ENCODE measurements around the gene C8G. TPM values are rescaled to one million over a fixed set of nuclear protein-coding genes. Genes with fewer than 3 reads are reported as not detected.

C8G gene
- total and polyA plus RNA-seq, 2 of the 13 experiments (the other 11 are each of a cell fraction or from before 2014, with no cell fraction given) = 4.9 to 12.8 TPM

DNA sequence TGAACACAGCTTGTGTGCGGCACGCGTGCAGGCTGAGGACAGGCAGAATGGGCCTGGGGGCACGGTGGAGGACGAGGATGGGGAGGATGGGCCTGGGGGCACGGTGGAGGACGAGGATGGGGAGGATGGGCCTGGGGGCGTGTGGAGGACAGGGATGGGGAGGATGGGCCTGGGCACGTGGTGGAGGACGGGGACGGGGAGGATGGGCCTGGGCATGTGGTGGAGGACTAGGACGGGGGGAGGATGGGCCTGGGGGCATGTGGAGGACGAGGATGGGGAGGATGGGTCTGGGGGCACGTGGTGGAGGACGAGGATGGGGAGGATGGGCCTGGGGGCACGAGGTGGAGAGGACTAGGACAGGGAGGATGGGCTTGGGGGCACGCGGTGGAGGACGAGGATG is 22.5 kb upstream of the C8G start:
- peaks cover 24 to 50% of the 10 kb centered on the region in 2 experiments; a peak in 4 of 5 replicates for H3K36me3 ChIP-seq (replicated peaks in 1 of 2; ENCODE audit: control insufficient read depth in 1 of 2, insufficient read depth in 2 of 2, low read length in 2 of 2)
- BruUV-seq (replicated peaks) = no TSS peak
- H3K4me2 ChIP-seq (ENCODE audit: low read depth, low read length) = no peak overlapping the region
- intact Hi-C loops (cut with micrococcal nuclease; ENCODE audit: unreplicated experiment) = no loop called here
- no peak overlapping the region for H3K27ac ChIP-seq (ENCODE audit: extremely low read length, insufficient read depth, low read length)
- FAIRE-seq = no peak
- ChIA-PET POLR2A (no interaction called here), CTCF (ENCODE audit: low intra/inter-chr PET ratio, low total read pairs) (no interaction called here)
- H3K4me1 ChIP-seq (ENCODE audit: insufficient read depth, low read length) = no peaks in the 10 kb centered on the region
- H3K4me3 ChIP-seq (replicated peaks in 1 of 3; ENCODE audit: insufficient read depth in 1 of 3, low read depth in 2 of 3, low read length in 3 of 3) = no peak overlapping the region
- WGBS (ENCODE audit: low lambda C conversion rate) = 92% methylated on average over 19 of the region's 19 CpGs
- ATAC-seq = no peak
- no peaks in the 10 kb centered on the region for H3K9me3 ChIP-seq (ENCODE audit: low read length)
- TF ChIP-seq ZNF333 (CRISPR knock-in tag; IDR thresholded peaks at IDR 0.05; ENCODE audit: borderline replicate concordance) (no peak), SYNCRIP (IDR thresholded peaks at IDR 0.05; ENCODE audit: insufficient read depth, low read depth, low read length) (no peak), PHF21A (CRISPR knock-in tag; IDR thresholded peaks at IDR 0.05) (no peak), ZNF530 (CRISPR knock-in tag; IDR thresholded peaks at IDR 0.05; ENCODE audit: low read depth) (no peak), ZNF446 (CRISPR knock-in tag; IDR thresholded peaks at IDR 0.05) (no peak), MEIS2 (CRISPR knock-in tag; IDR thresholded peaks at IDR 0.05) (no peak), SMAD9 (CRISPR knock-in tag; IDR thresholded peaks at IDR 0.05) (no peak), MAF1 (CRISPR knock-in tag; IDR thresholded peaks at IDR 0.05; ENCODE audit: borderline replicate concordance) (no peak), NFE2 (CRISPR knock-in tag; IDR thresholded peaks at IDR 0.05) (no peak), ZNF251 (CRISPR knock-in tag; IDR thresholded peaks at IDR 0.05) (no peak), HMG20B (CRISPR knock-in tag; conservative IDR thresholded peaks at IDR 0.05) (no peak), TCF7L2 (IDR thresholded peaks at IDR 0.05; ENCODE audit: low read depth, low read length) (no peak)
- TF ChIP-seq, protein P1, sequence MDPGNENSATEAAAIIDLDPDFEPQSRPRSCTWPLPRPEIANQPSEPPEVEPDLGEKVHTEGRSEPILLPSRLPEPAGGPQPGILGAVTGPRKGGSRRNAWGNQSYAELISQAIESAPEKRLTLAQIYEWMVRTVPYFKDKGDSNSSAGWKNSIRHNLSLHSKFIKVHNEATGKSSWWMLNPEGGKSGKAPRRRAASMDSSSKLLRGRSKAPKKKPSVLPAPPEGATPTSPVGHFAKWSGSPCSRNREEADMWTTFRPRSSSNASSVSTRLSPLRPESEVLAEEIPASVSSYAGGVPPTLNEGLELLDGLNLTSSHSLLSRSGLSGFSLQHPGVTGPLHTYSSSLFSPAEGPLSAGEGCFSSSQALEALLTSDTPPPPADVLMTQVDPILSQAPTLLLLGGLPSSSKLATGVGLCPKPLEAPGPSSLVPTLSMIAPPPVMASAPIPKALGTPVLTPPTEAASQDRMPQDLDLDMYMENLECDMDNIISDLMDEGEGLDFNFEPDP (CRISPR knock-in tag; conservative IDR thresholded peaks at IDR 0.05) = no peak
- TF ChIP-seq, protein P2, sequence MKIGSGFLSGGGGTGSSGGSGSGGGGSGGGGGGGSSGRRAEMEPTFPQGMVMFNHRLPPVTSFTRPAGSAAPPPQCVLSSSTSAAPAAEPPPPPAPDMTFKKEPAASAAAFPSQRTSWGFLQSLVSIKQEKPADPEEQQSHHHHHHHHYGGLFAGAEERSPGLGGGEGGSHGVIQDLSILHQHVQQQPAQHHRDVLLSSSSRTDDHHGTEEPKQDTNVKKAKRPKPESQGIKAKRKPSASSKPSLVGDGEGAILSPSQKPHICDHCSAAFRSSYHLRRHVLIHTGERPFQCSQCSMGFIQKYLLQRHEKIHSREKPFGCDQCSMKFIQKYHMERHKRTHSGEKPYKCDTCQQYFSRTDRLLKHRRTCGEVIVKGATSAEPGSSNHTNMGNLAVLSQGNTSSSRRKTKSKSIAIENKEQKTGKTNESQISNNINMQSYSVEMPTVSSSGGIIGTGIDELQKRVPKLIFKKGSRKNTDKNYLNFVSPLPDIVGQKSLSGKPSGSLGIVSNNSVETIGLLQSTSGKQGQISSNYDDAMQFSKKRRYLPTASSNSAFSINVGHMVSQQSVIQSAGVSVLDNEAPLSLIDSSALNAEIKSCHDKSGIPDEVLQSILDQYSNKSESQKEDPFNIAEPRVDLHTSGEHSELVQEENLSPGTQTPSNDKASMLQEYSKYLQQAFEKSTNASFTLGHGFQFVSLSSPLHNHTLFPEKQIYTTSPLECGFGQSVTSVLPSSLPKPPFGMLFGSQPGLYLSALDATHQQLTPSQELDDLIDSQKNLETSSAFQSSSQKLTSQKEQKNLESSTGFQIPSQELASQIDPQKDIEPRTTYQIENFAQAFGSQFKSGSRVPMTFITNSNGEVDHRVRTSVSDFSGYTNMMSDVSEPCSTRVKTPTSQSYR (CRISPR knock-in tag; IDR thresholded peaks at IDR 0.05; ENCODE audit: borderline replicate concordance) = no peak
- TF ChIP-seq, protein P3, sequence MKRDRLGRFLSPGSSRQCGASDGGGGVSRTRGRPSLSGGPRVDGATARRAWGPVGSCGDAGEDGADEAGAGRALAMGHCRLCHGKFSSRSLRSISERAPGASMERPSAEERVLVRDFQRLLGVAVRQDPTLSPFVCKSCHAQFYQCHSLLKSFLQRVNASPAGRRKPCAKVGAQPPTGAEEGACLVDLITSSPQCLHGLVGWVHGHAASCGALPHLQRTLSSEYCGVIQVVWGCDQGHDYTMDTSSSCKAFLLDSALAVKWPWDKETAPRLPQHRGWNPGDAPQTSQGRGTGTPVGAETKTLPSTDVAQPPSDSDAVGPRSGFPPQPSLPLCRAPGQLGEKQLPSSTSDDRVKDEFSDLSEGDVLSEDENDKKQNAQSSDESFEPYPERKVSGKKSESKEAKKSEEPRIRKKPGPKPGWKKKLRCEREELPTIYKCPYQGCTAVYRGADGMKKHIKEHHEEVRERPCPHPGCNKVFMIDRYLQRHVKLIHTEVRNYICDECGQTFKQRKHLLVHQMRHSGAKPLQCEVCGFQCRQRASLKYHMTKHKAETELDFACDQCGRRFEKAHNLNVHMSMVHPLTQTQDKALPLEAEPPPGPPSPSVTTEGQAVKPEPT (CRISPR knock-in tag; IDR thresholded peaks at IDR 0.05; ENCODE audit: low read depth) = no peak
- TF ChIP-seq, protein P4, sequence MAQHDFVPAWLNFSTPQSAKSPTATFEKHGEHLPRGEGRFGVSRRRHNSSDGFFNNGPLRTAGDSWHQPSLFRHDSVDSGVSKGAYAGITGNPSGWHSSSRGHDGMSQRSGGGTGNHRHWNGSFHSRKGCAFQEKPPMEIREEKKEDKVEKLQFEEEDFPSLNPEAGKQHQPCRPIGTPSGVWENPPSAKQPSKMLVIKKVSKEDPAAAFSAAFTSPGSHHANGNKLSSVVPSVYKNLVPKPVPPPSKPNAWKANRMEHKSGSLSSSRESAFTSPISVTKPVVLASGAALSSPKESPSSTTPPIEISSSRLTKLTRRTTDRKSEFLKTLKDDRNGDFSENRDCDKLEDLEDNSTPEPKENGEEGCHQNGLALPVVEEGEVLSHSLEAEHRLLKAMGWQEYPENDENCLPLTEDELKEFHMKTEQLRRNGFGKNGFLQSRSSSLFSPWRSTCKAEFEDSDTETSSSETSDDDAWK (CRISPR knock-in tag; IDR thresholded peaks at IDR 0.05) = no peak
- TF ChIP-seq, protein P5, sequence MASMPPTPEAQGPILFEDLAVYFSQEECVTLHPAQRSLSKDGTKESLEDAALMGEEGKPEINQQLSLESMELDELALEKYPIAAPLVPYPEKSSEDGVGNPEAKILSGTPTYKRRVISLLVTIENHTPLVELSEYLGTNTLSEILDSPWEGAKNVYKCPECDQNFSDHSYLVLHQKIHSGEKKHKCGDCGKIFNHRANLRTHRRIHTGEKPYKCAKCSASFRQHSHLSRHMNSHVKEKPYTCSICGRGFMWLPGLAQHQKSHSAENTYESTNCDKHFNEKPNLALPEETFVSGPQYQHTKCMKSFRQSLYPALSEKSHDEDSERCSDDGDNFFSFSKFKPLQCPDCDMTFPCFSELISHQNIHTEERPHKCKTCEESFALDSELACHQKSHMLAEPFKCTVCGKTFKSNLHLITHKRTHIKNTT (CRISPR knock-in tag; IDR thresholded peaks at IDR 0.05) = no peak
- DNase-seq (ENCODE audit: low spot score) = no peak
- no peak overlapping the region for H2AFZ ChIP-seq (ENCODE audit: low read length)
- no peaks in the 10 kb centered on the region for H3K79me2 ChIP-seq (ENCODE audit: insufficient read depth, low read length)
- no peak overlapping the region for H3K9ac ChIP-seq (ENCODE audit: insufficient read depth, low read depth, low read length)
- in situ Hi-C loops (cut with HindIII; ENCODE audit: extremely low pct_ligation_motif_present, low pct_unique_long_range_greater_than_20kb) = no loop called here
- no peaks in the 10 kb centered on the region for H3K27me3 ChIP-seq (ENCODE audit: control insufficient read depth in 1 of 2, insufficient read depth in 2 of 2, low read length in 2 of 2)
- no peaks in the 10 kb centered on the region for H4K20me1 ChIP-seq (ENCODE audit: insufficient read depth, low read length)
